ENCODE results near the gene IL15RA. TPM values are rescaled to one million over a fixed set of nuclear protein-coding genes. Genes with fewer than 3 reads are reported as not detected.
A peak's percentile ranks its signal among the peaks of the same experiment; 100 is the strongest.

IL15RA gene
- total and polyA plus RNA-seq, 7 donors: 7.9 to 13.1 (median 9.6) TPM

DNA sequence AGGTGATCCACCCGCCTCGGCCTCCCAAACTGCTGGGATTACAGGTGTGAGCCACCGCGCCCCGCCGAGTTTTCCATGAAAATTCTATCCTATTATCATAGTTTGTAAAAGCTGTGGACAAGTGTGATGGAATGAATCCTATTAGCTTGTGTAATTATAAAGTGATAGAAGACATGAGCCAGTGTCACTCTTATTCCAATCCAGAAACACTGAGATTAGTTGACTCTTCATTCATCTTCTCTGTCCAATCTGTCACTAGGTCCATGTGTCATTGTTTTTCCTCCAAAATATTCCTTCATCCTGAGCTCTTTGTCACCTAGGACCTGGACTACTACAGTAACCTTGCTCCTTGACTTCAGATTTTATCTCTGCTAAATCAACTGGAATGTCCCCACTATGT is 73.8 kb downstream of the IL15RA start:
- H3K27me3 ChIP-seq (ENCODE audit: insufficient read depth in 3 of 3, low read length in 2 of 3): no peaks in the 10 kb centered on the region
- no peaks in the 10 kb centered on the region for H3K9me3 ChIP-seq
- H3K4me3 ChIP-seq: no peak overlapping the region
- DNase-seq: no peak
- no peak overlapping the region for H3K27ac ChIP-seq
- H3K36me3 ChIP-seq (ENCODE audit: insufficient read depth in 1 of 2, low read depth in 1 of 2): peaks cover 0 to 20% of the 10 kb centered on the region in 2 donors
- peaks cover 7% of the 10 kb centered on the region for H3K4me1 ChIP-seq
- intact Hi-C loops (cut with DNase I): no loop called here
- TF ChIP-seq, protein P1, sequence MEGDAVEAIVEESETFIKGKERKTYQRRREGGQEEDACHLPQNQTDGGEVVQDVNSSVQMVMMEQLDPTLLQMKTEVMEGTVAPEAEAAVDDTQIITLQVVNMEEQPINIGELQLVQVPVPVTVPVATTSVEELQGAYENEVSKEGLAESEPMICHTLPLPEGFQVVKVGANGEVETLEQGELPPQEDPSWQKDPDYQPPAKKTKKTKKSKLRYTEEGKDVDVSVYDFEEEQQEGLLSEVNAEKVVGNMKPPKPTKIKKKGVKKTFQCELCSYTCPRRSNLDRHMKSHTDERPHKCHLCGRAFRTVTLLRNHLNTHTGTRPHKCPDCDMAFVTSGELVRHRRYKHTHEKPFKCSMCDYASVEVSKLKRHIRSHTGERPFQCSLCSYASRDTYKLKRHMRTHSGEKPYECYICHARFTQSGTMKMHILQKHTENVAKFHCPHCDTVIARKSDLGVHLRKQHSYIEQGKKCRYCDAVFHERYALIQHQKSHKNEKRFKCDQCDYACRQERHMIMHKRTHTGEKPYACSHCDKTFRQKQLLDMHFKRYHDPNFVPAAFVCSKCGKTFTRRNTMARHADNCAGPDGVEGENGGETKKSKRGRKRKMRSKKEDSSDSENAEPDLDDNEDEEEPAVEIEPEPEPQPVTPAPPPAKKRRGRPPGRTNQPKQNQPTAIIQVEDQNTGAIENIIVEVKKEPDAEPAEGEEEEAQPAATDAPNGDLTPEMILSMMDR (IDR thresholded peaks at IDR 0.05): no peak
- no peak for ATAC-seq
- WGBS, 3 donors: 97 to 100% (median 98%) methylated on average over 6 of the region's 6 CpGs

DNA sequence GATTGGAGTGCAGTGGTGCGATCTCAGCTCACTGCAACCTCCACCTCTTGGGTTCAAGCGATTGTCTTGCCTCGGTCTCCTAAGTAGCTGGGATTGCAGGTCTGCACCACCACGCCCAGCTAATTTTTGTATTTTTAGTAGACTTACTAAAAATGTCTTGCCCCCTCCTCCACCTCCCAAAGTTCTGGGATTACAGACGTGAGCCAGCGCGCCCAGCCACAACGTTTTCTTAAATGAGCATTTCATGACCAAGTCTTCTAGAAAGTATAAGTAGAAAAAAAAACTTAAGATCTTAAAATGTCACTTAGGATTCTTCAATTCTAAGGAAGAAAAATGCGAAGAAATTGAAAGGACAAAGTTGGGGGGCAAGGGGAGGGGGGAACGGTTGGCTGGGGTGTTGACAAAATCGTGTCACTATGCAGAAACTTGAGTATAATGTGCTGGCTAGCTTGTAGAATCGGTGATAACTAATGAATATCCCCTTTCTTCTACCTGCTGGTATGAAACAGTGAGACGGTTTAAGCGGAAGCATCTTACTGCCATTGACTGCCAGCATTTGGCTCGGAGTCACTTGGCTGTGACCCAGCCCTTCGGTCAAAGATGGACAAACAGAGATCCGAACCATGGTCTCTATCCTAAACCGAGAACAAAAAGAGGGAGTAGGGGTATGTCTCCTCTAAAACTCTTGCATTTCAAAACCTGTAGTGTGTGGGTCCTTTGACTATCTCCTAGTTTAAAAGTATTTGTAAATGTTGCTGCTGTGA is 74.7 kb downstream of the IL15RA start:
- intact Hi-C loops (cut with DNase I): no loop called here
- peaks cover 5% of the 10 kb centered on the region for H3K9me3 ChIP-seq
- DNase-seq: no peak
- peaks cover 7% of the 10 kb centered on the region for H3K4me1 ChIP-seq
- 63 to 78% (median 65%) methylated on average over 18 of the region's 18 CpGs for WGBS, 3 donors
- peaks cover 0 to 16% of the 10 kb centered on the region in 2 donors for H3K36me3 ChIP-seq (ENCODE audit: insufficient read depth in 1 of 2, low read depth in 1 of 2)
- no peak overlapping the region for H3K27ac ChIP-seq
- peak in 1 of 4 donors; percentile 48 for ATAC-seq
- no peak overlapping the region for H3K4me3 ChIP-seq
- H3K27me3 ChIP-seq (ENCODE audit: insufficient read depth in 3 of 3, low read length in 2 of 3): no peaks in the 10 kb centered on the region
- TF ChIP-seq, protein P1 (IDR thresholded peaks at IDR 0.05): no peak

Other genes with a start within 250 kb of the IL15RA start
- gene GDI2, start 164.1 kb downstream of the IL15RA start, total RNA-seq: 100 to 1,000 TPM; 115 to 152 (median 118) TPM
- gene GDI2, start 164.1 kb downstream of the IL15RA start, polyA plus RNA-seq: 100 to 1,000 TPM in 2 of 3 donors, 10 to 100 TPM in 1; 79.6 to 121 (median 107) TPM
- 1 to 10 TPM; 2.8 to 4.6 (median 3.2) TPM for gene ANKRD16, start 87.7 kb downstream of the IL15RA start, total RNA-seq
- gene ANKRD16, start 87.7 kb downstream of the IL15RA start, polyA plus RNA-seq: 1 to 10 TPM; 3.5 to 4.3 (median 4.0) TPM
- gene FBH1, start 87.3 kb downstream of the IL15RA start, total RNA-seq: 10 to 100 TPM; 32.4 to 56.7 (median 39.9) TPM
- gene FBH1, start 87.3 kb downstream of the IL15RA start, polyA plus RNA-seq: 10 to 100 TPM; 38.2 to 59.3 (median 54.4) TPM
- gene IL2RA, start 84.8 kb upstream of the IL15RA start, total RNA-seq: 1 to 10 TPM in 1 of 4 donors, under 1 TPM in 3; 0.13 to 1.8 (median 0.73) TPM
- under 1 TPM; 0.08 to 0.20 (median 0.12) TPM for gene IL2RA, start 84.8 kb upstream of the IL15RA start, polyA plus RNA-seq
- gene RBM17, start 111.5 kb upstream of the IL15RA start, total RNA-seq: 100 to 1,000 TPM in 1 of 4 donors, 10 to 100 TPM in 3; 74.4 to 104 (median 86.5) TPM
- 100 to 1,000 TPM in 2 of 3 donors, 10 to 100 TPM in 1; 76.0 to 157 (median 110) TPM for gene RBM17, start 111.5 kb upstream of the IL15RA start, polyA plus RNA-seq
- gene PFKFB3, start 225.4 kb upstream of the IL15RA start, total RNA-seq: 100 to 1,000 TPM in 3 of 4 donors, 10 to 100 TPM in 1; 25.4 to 225 (median 148) TPM
- 100 to 1,000 TPM in 2 of 3 donors, 10 to 100 TPM in 1; 26.7 to 704 (median 448) TPM for gene PFKFB3, start 225.4 kb upstream of the IL15RA start, polyA plus RNA-seq